ENCODE measurements around the gene CDON. TPM values are rescaled to one million over a fixed set of nuclear protein-coding genes. Genes with fewer than 3 reads are reported as not detected.
A peak's percentile ranks its signal among the peaks of the same experiment; 100 is the strongest.

The CDON gene
- total RNA-seq, 1 donor from 2014 or later: 71.3 TPM

DNA sequence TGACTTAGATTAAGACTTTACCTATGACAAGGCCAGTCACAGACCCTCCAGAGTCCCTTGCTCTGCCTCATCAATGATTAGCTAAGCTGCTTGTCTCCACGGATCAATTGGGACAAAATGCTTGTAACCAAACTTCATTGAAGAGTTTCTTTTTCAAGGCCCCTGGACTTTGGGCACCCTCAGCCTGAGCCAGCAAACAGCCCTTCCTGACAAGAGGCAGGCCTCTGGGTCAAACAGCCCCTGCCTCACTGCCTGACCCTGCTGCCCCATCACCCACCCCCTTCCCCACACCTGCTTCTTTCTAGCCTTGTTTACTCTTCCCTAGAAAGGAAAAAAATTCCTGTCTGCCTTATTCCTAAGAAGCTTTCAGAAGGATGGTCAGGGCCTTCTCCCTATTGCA is 26.3 kb upstream of the CDON start:
- H3K27me3 Mint-ChIP-seq (ENCODE audit: insufficient read depth, low read depth): peaks cover 7% of the 10 kb centered on the region

DNA sequence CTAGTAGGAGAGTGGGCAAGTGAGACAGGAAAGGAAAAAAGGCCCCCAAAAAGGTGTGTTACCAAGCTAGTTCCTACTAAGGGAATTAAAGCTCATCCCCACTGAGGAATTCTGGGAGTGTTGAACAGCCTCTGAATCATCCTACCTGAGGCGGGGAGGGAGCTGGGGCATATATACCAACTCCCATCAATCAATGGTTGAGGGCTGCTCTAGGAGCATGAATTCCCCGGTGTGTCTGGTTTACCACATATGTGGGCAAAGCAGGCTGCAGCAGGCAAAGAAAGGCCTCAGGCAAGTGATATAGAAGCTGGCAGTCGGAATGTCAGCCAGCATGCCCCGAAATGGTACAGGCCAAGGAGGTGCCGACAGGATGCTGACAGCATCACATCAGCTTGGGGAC is 23.6 kb upstream of the CDON start:
- H3K4me1 Mint-ChIP-seq: peaks cover 62% of the 10 kb centered on the region
- H3K27me3 ChIP-seq: peaks cover 64% of the 10 kb centered on the region
- H2AFZ ChIP-seq (replicated peaks): no peak overlapping the region
- peaks cover 42% of the 10 kb centered on the region for H3K4me1 ChIP-seq
- H3K27me3 Mint-ChIP-seq (ENCODE audit: insufficient read depth, low read depth): peaks cover 16% of the 10 kb centered on the region
- no peak overlapping the region for H3K27ac ChIP-seq
- no peak overlapping the region for H3K4me3 Mint-ChIP-seq
- no peaks in the 10 kb centered on the region for H3K9me3 Mint-ChIP-seq
- H4K20me1 ChIP-seq (ENCODE audit: low read depth): peaks cover 24% of the 10 kb centered on the region
- H3K4me3 ChIP-seq: no peak overlapping the region
- no peaks in the 10 kb centered on the region for H3K79me2 ChIP-seq (ENCODE audit: low read depth)
- H3K36me3 ChIP-seq: no peaks in the 10 kb centered on the region
- H3K27ac Mint-ChIP-seq: peak overlapping the region; percentile 79
- peaks cover 44% of the 10 kb centered on the region for H3F3A ChIP-seq (ENCODE audit: low read depth)
- TF ChIP-seq EZH2 (IDR thresholded peaks at IDR 0.05): no peak
- TF ChIP-seq, protein P1, sequence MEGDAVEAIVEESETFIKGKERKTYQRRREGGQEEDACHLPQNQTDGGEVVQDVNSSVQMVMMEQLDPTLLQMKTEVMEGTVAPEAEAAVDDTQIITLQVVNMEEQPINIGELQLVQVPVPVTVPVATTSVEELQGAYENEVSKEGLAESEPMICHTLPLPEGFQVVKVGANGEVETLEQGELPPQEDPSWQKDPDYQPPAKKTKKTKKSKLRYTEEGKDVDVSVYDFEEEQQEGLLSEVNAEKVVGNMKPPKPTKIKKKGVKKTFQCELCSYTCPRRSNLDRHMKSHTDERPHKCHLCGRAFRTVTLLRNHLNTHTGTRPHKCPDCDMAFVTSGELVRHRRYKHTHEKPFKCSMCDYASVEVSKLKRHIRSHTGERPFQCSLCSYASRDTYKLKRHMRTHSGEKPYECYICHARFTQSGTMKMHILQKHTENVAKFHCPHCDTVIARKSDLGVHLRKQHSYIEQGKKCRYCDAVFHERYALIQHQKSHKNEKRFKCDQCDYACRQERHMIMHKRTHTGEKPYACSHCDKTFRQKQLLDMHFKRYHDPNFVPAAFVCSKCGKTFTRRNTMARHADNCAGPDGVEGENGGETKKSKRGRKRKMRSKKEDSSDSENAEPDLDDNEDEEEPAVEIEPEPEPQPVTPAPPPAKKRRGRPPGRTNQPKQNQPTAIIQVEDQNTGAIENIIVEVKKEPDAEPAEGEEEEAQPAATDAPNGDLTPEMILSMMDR (IDR thresholded peaks at IDR 0.05): no peak
- TF ChIP-seq EZH2phosphoT487 (IDR thresholded peaks at IDR 0.05): no peak
- no peak for DNase-seq (ENCODE audit: low spot score)
- no peak overlapping the region for H3K9ac ChIP-seq
- H3K9me3 ChIP-seq (ENCODE audit: low read depth): no peaks in the 10 kb centered on the region
- H3K36me3 Mint-ChIP-seq: no peaks in the 10 kb centered on the region
- H3K4me2 ChIP-seq: no peak overlapping the region

More for the DNA sequence above, 26.3 kb upstream of the CDON start:
- DNase-seq (ENCODE audit: low spot score): peak; percentile 15
- H3K9me3 Mint-ChIP-seq: no peaks in the 10 kb centered on the region
- Histone ChIP-seq H3K36me3 (no peaks in the 10 kb centered on the region), H3K4me3 (no peak overlapping the region), H2AFZ (replicated peaks) (no peak overlapping the region), H3F3A (ENCODE audit: low read depth) (peaks cover 17% of the 10 kb centered on the region), H3K27ac (no peak overlapping the region), H3K27me3 (peaks cover 40% of the 10 kb centered on the region), H4K20me1 (ENCODE audit: low read depth) (peaks cover 5% of the 10 kb centered on the region), H3K4me2 (peak overlapping the region; percentile 34), H3K9me3 (ENCODE audit: low read depth) (no peaks in the 10 kb centered on the region), H3K9ac (no peak overlapping the region), H3K79me2 (ENCODE audit: low read depth) (no peaks in the 10 kb centered on the region), H3K4me1 (peaks cover 15% of the 10 kb centered on the region)
- H3K4me3 Mint-ChIP-seq: no peak overlapping the region
- H3K4me1 Mint-ChIP-seq: peaks cover 39% of the 10 kb centered on the region
- no peak overlapping the region for H3K27ac Mint-ChIP-seq
- H3K36me3 Mint-ChIP-seq: no peaks in the 10 kb centered on the region
- TF ChIP-seq EZH2phosphoT487 (IDR thresholded peaks at IDR 0.05) (no peak), EZH2 (IDR thresholded peaks at IDR 0.05) (no peak)
- TF ChIP-seq, protein P1 (IDR thresholded peaks at IDR 0.05): no peak

DNA sequence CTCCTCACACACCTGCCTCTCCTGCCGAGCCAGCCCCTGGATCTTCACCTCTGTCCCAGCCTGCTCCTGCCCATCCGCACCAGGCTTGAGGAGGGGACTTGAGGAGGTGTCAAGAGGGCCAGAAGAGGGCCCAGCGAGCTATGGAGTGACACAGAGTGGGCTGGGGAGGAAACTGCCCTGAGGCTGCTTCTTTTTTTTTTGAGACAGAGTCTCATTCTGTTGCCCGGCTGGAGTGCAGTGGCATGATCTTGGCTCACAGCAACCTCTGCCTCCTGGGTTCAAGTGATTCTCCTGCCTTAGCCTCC is 21.9 kb upstream of the CDON start:
- TF ChIP-seq, protein P1 (IDR thresholded peaks at IDR 0.05): no peak
- TF ChIP-seq EZH2phosphoT487 (IDR thresholded peaks at IDR 0.05): no peak
- no peak for TF ChIP-seq EZH2 (IDR thresholded peaks at IDR 0.05)
- peaks cover 71% of the 10 kb centered on the region for H3K4me1 Mint-ChIP-seq
- no peak for DNase-seq (ENCODE audit: low spot score)
- Histone ChIP-seq H3K9ac (no peak overlapping the region), H3K36me3 (no peaks in the 10 kb centered on the region), H2AFZ (replicated peaks) (no peak overlapping the region), H3K27ac (no peak overlapping the region), H3K9me3 (ENCODE audit: low read depth) (no peaks in the 10 kb centered on the region), H3K4me3 (no peak overlapping the region), H3F3A (ENCODE audit: low read depth) (peaks cover 53% of the 10 kb centered on the region), H3K4me2 (peak overlapping the region; percentile 43), H3K27me3 (peaks cover 64% of the 10 kb centered on the region), H3K79me2 (ENCODE audit: low read depth) (no peaks in the 10 kb centered on the region), H4K20me1 (ENCODE audit: low read depth) (peaks cover 24% of the 10 kb centered on the region), H3K4me1 (peaks cover 59% of the 10 kb centered on the region)
- peak overlapping the region; percentile 91 for H3K27ac Mint-ChIP-seq
- no peaks in the 10 kb centered on the region for H3K9me3 Mint-ChIP-seq
- peaks cover 14% of the 10 kb centered on the region for H3K27me3 Mint-ChIP-seq (ENCODE audit: insufficient read depth, low read depth)
- H3K4me3 Mint-ChIP-seq: peak overlapping the region; percentile 54
- no peaks in the 10 kb centered on the region for H3K36me3 Mint-ChIP-seq
